Mucosa of stomach (tissue), 1 donor: Measurements from ENCODE around the gene IL21R.
"Not testable (repeated sequence)": the region's sequence is repeated elsewhere in the genome, so short reads cannot be mapped to it uniquely, and the experiment has no call there.

Experiments used
- H3K27me3 ChIP-seq: one replicate; pipeline ENCODE4 v1.7.0; 2013; ENCODE audit warnings: mild to moderate bottlenecking, low read length; ENCODE audit not compliant: control insufficient read depth, insufficient read depth
- H3K36me3 ChIP-seq: one replicate; pipeline ENCODE4 v1.7.0; 2013; ENCODE audit warnings: low read length; ENCODE audit not compliant: control insufficient read depth, insufficient read depth
- H3K4me1 ChIP-seq: one replicate; pipeline ENCODE4 v1.7.0; 2013; ENCODE audit warnings: mild to moderate bottlenecking, low read length; ENCODE audit not compliant: control insufficient read depth, insufficient read depth
- H3K4me3 ChIP-seq: one replicate; pipeline ENCODE4 v1.7.0; 2013; ENCODE audit warnings: low read length
- H3K9ac ChIP-seq: one replicate; pipeline ENCODE4 v1.7.0; 2013; ENCODE audit warnings: mild to moderate bottlenecking, low read length, moderate library complexity
- H3K9me3 ChIP-seq: one replicate; pipeline ENCODE4 v1.7.0; 2013; ENCODE audit warnings: mild to moderate bottlenecking, low read length, moderate library complexity; ENCODE audit not compliant: control insufficient read depth
- donor health status: Pancreatic carcinoma.

IL21R gene

DNA sequence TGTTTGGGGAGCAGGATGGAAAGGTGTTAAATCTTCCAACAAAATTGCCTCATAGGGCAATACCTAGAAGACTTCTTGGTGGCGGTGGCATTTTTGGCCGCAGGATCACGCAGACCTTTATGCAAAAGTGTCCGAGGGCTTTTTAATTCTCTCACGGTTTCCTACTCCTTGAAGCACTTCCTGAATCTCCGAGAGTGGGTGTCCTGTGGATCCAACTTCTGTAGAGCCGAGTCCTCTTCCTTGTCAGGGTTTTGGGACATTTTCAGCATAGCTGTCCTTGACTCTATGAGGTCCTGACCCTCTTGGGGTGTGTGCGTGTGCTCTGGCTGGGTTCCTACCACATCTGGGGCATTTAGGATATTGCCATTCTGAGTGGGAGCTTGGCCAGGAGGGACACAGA, 31.7 kb downstream of the IL21R start:
- Histone ChIP-seq H3K9me3 (no peaks in the 10 kb centered on the region), H3K27me3 (no peaks in the 10 kb centered on the region), H3K9ac (no peak overlapping the region), H3K36me3 (no peaks in the 10 kb centered on the region), H3K4me1 (no peaks in the 10 kb centered on the region), H3K4me3 (no peak overlapping the region)

DNA sequence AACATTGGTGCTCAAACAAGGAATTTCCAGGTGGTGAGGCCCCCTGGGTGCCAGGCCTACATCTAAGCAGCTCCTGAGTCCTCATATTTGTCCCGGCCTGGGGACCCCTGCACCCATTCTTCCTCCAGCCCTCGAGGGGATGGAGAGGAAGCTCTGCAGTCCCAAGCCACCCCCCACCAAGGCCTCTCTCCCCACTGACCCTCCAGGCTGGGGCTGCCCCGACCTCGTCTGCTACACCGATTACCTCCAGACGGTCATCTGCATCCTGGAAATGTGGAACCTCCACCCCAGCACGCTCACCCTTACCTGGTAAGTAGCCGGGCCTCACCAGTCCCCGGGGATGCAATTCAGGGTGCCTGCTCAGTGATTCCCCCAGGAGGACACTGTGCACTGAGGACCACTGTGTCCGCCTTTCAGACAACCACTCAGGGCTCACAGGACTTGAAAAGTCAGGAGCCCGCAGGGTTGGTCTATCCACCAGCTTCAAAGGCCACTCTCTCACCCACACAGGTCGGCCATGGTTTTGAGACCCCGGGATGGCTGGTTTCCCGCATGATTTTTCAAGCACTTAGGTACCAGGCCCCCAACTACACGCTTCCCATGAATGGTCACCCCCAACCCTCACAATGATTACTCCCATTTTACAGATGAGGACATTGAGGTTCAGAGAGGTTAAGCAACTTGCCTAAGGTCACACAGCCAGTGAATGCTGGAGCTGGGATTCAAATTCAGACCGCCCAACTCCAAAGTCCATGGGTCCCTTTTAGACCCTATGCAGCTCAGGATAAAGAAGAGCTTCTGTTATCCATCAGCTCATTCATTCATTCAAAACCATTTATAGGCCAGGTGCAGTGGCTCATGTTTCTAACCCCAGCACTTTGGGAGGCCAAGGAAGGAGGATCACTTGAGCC, 32.4 kb downstream of the IL21R start:
- Histone ChIP-seq H3K4me3 (no peak overlapping the region), H3K27me3 (no peaks in the 10 kb centered on the region), H3K4me1 (no peaks in the 10 kb centered on the region), H3K36me3 (no peaks in the 10 kb centered on the region), H3K9ac (no peak overlapping the region), H3K9me3 (no peaks in the 10 kb centered on the region)

DNA sequence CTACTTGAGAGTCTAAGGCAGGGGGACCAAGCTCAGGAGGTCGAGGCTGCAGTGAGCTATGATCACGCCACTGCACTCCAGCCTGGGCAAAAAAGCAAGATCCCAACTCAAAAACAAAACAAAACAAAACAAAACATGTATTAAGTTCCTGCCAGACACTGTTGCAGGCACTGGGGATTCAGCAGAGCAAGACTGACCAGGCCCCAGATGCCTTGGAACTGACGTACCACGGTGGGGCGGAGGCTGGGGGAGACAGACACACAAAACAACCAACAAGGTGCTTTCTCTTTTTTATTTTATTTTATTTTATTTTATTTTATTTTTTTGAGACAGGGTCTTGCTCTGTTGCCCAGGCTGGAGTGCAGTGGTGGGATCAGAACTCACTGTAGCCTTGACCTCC, 33.2 kb downstream of the IL21R start:
- H3K4me1 ChIP-seq, H3K4me3 ChIP-seq, H3K9me3 ChIP-seq, H3K9ac ChIP-seq, H3K36me3 ChIP-seq, H3K27me3 ChIP-seq: not testable (repeated sequence)

DNA sequence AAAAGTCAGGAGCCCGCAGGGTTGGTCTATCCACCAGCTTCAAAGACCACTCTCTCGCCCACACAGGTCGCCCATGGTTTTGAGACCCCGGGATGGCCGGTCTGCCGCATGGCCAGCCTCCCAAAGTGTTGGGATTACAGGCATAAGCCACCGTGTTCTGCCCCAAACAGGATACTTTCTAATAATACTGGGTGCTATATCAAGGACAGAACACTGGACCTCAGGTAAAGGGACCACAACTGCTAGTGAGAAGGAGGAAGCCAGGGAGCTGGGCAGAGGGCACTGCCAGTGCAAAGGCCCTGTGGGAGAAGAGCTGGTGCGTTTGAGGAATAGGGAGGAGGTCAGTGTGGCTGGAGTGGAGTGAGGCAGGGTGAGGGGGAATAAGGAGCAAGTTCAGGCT, 34.1 kb downstream of the IL21R start:
- H3K27me3 ChIP-seq, result no peaks in the 10 kb centered on the region
- no peaks in the 10 kb centered on the region for H3K36me3 ChIP-seq
- no peak overlapping the region for H3K4me3 ChIP-seq
- H3K9ac ChIP-seq, result no peak overlapping the region
- H3K4me1 ChIP-seq, result no peaks in the 10 kb centered on the region
- H3K9me3 ChIP-seq, result no peaks in the 10 kb centered on the region

DNA sequence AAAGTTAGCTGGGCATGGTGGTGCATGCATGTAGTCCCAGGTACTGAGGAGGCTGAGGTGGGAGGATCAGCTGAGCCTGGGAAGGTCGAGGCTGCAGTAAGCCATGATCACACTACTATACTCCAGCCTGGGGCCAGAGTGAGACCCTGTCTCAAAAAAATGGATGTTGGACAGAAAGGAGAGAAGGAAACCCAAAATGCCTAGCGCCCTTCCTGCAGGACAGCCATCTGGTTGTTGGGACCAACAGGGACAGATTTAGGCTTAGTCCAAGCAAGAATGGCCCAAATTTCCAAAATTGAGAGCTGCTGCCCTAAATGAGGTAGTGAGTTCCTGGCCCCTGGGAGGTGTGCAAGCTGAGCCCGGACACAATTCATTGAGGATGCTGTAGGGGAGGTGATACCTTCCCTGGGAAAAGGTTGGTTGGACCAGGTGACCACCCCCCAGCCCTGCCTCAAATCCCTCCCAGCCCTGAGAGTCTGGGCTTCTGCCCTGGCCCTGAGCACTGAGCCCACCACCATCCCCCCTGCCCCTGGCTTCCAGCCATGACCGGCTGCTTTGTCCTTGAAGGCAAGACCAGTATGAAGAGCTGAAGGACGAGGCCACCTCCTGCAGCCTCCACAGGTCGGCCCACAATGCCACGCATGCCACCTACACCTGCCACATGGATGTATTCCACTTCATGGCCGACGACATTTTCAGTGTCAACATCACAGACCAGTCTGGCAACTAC, 35.1 kb downstream of the IL21R start:
- no peak overlapping the region for H3K4me3 ChIP-seq
- H3K36me3 ChIP-seq, result no peaks in the 10 kb centered on the region
- no peak overlapping the region for H3K9ac ChIP-seq
- no peaks in the 10 kb centered on the region for H3K4me1 ChIP-seq
- no peaks in the 10 kb centered on the region for H3K9me3 ChIP-seq
- H3K27me3 ChIP-seq, result no peaks in the 10 kb centered on the region

DNA sequence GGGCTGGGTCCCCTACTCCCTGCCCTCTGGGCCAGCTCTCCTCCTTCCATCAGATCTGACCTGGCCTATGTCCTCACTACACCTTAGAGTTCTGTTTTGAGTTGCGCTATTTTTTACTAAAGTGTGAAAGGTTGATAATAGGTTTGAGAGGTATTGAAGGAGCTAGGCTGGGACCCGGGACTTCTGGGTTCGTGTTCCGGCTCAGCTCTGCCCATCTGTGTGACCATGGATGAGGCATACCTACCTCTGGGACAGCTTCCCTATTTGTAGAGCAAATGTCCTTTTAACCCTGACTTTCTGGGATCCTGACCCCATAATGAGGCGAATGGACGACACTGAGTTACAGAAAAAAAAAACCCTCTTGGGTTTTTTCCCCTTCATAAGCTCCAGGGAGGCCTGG, 36.0 kb downstream of the IL21R start:
- H3K9me3 ChIP-seq, result no peaks in the 10 kb centered on the region
- H3K9ac ChIP-seq, result no peak overlapping the region
- H3K36me3 ChIP-seq, result no peaks in the 10 kb centered on the region
- no peak overlapping the region for H3K4me3 ChIP-seq
- H3K4me1 ChIP-seq, result no peaks in the 10 kb centered on the region
- H3K27me3 ChIP-seq, result no peaks in the 10 kb centered on the region

DNA sequence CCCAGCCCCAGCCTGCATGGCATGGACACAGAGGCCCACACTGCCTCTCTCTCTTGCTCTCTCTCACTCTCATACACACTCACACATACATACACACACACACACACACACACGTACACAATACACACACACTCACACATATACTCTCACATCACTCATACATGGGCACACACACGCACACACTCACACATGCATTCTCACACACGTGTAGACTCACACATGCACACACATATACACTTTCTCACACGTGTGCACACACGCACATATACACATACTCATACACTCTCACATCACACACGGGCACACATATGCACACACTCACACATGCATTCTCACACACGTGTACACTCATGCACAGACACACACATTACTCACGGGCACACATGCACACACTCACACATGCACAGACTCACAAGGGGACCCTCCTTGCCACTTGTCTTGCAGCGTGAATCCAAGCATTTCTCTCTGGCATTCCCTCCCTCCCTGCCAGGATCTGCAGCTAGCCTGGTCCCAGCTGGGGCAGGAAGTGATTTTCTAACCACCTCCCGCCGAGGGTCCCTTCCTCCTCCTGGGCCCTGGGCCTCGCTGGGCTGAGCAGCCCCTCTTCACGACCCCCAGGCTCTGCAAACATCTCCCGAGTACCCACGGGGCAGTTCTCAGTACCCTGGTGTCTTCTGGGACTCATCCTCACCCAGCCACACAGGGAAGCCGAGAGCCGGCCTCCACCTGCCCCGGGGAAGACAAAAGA, 37.5 kb downstream of the IL21R start:
- no peaks in the 10 kb centered on the region for H3K4me1 ChIP-seq
- H3K9ac ChIP-seq, result no peak overlapping the region

DNA sequence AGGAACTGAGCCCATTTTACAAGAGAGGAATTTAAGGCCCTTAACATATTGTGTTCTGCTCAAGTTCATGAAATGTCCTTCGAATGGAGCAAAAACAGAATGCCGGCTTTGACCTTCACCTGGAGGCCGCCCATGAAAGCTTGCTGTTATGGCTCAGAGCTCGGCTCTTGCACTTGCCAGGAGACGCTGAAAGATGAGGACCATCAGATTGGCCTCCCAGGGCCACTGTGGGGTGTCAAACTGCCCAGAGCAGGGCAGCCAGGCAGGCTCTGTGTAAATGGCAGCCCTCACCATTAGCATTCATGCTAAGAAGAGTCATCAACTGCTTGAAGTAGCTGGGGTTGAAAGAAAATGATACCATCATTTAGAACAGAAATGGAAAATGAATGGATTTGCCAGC, 39.3 kb downstream of the IL21R start:
- Histone ChIP-seq H3K27me3 (no peaks in the 10 kb centered on the region), H3K4me3 (no peak overlapping the region), H3K36me3 (no peaks in the 10 kb centered on the region), H3K9me3 (no peaks in the 10 kb centered on the region), H3K9ac (no peak overlapping the region), H3K4me1 (no peaks in the 10 kb centered on the region)

More for the DNA sequence above, 37.5 kb downstream of the IL21R start:
- no peak overlapping the region for H3K4me3 ChIP-seq
- H3K36me3 ChIP-seq, result no peaks in the 10 kb centered on the region
- H3K9me3 ChIP-seq, result no peaks in the 10 kb centered on the region
- H3K27me3 ChIP-seq, result no peaks in the 10 kb centered on the region

DNA sequence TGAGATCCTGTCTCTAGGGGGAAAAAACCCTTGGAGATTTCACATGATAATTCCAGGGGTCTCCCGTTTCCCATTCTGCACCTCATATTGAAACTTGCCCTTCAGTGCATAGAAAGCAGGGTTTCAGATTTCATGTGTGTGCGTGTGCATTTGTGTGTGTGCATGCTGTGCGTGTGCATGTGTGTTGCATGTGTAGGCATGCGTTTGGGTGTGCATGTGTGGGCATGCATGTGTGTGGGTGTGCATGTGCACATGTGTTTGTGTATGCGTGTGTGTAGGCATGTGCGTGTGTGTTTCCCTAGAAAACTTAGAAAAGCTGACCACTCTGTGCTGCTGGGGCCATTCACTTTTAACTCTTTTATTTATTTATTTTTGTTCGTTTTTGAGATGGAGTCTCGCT, 40.0 kb downstream of the IL21R start:
- Histone ChIP-seq H3K36me3 (no peaks in the 10 kb centered on the region), H3K9ac (no peak overlapping the region), H3K9me3 (no peaks in the 10 kb centered on the region), H3K4me3 (no peak overlapping the region), H3K4me1 (no peaks in the 10 kb centered on the region), H3K27me3 (no peaks in the 10 kb centered on the region)

DNA sequence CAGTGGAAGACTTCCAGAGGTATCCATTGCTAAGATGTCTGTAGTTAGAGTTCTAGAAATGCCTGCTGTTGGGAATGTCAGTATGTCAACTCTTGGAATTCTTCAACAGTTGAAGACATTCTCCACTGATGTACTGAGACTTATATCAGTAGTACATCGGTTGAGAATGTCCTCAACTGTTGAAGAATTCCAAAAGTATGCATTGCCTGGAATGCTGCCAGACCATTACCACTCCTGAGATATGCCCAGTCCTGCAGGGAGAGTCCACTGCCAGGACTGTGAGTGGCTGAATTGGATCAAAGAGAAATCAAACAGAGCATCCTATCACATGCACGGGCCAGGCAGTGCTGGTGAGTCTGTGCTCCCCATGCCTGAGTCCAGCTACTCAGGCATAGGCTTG, 42.0 kb downstream of the IL21R start:
- Histone ChIP-seq H3K36me3 (no peaks in the 10 kb centered on the region), H3K9me3 (no peaks in the 10 kb centered on the region), H3K27me3 (peaks cover 6% of the 10 kb centered on the region), H3K4me3 (no peak overlapping the region), H3K9ac (no peak overlapping the region), H3K4me1 (no peaks in the 10 kb centered on the region)

DNA sequence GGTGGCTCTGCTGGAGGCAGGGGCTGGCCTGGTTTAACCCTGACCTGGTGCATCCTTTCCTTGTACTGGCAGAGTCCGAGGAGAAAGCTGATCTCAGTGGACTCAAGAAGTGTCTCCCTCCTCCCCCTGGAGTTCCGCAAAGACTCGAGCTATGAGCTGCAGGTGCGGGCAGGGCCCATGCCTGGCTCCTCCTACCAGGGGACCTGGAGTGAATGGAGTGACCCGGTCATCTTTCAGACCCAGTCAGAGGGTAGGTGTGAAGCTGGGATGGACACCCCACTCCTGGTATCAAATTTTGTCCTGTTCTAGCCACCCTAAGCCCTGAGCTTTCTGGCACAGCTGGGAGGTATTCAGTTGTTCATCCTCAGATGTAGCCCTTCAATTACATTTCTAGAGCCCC, 42.5 kb downstream of the IL21R start:
- H3K27me3 ChIP-seq, result peaks cover 10% of the 10 kb centered on the region
- H3K9ac ChIP-seq, result no peak overlapping the region
- H3K4me1 ChIP-seq, result no peaks in the 10 kb centered on the region
- no peak overlapping the region for H3K4me3 ChIP-seq
- no peaks in the 10 kb centered on the region for H3K36me3 ChIP-seq
- H3K9me3 ChIP-seq, result no peaks in the 10 kb centered on the region
